GM23338 (cell line): Measurements from ENCODE around the gene SLC66A2. TPM values are rescaled to one million over a fixed set of nuclear protein-coding genes. Genes with fewer than 3 reads are reported as not detected.
"Not testable (repeated sequence)": the region's sequence is repeated elsewhere in the genome, so short reads cannot be mapped to it uniquely, and the experiment has no call there.

Source experiments
- ATAC-seq: fragments of 200-7000 bp; cut with Tn5 transposase; 3 replicates; pipeline ENCODE4 v1.9.1; 2020
- DNase-seq: peaks from one replicate; pipeline ENCODE4 v3.0.0-alpha.2; 2015; ENCODE audit warnings: low spot score
- H2AFZ ChIP-seq: fragments of 200-600 bp; sonication (generic); 2 replicates; pipeline ENCODE4 v1.8.0; 2016; ENCODE audit warnings: antibody characterized with exemption, mild to moderate bottlenecking, moderate library complexity
- H3F3A ChIP-seq: fragments of 200-600 bp; sonication (generic); replicated peaks from 2 replicates; pipeline ENCODE4 v1.8.0; 2017; ENCODE audit warnings: antibody characterized with exemption, mixed run types, low read depth
- H3K27ac ChIP-seq: fragments of 200-600 bp; sonication (generic); 2 replicates; pipeline ENCODE4 v1.6.1; 2016; ENCODE audit warnings: low read depth
- H3K27me3 ChIP-seq: fragments of 200-600 bp; sonication (generic); 2 replicates; pipeline ENCODE4 v1.8.0; 2016; ENCODE audit warnings: mild to moderate bottlenecking, mixed run types, moderate library complexity; ENCODE audit not compliant: insufficient read depth
- H3K36me3 ChIP-seq: fragments of 200-600 bp; sonication (generic); 2 replicates; pipeline ENCODE4 v1.8.0; 2016; ENCODE audit warnings: mild to moderate bottlenecking; ENCODE audit not compliant: insufficient read depth
- H3K4me1 ChIP-seq: fragments of 200-600 bp; sonication (generic); 2 replicates; pipeline ENCODE4 v1.8.0; 2016; ENCODE audit warnings: mild to moderate bottlenecking, moderate library complexity; ENCODE audit not compliant: insufficient read depth
- H3K4me2 ChIP-seq: fragments of 200-600 bp; sonication (generic); 2 replicates; pipeline ENCODE4 v1.7.1; 2017; ENCODE audit warnings: mixed run types
- H3K4me3 ChIP-seq: fragments of 200-600 bp; sonication (generic); 2 replicates; pipeline ENCODE4 v1.6.1; 2016; ENCODE audit warnings: mixed run types
- H3K79me2 ChIP-seq: fragments of 200-600 bp; sonication (generic); replicated peaks from 2 replicates; pipeline ENCODE4 v1.8.0; 2017; ENCODE audit warnings: mild to moderate bottlenecking; ENCODE audit not compliant: insufficient read depth
- H3K9me2 ChIP-seq: fragments of 200-600 bp; sonication (generic); 2 replicates; pipeline ENCODE4 v1.8.0; 2017; ENCODE audit not compliant: insufficient read depth
- H4K20me1 ChIP-seq: fragments of 200-600 bp; sonication (generic); replicated peaks from 2 replicates; pipeline ENCODE4 v1.8.0; 2017; ENCODE audit warnings: mild to moderate bottlenecking; ENCODE audit not compliant: insufficient read depth
- H3K27ac Mint-ChIP-seq: 2 replicates; pipeline ENCODE4 v1.8.0; 2020; ENCODE audit warnings: inconsistent platforms, mild to moderate bottlenecking, moderate library complexity, mixed read lengths
- H3K27me3 Mint-ChIP-seq: 3 replicates; pipeline ENCODE4 v1.8.0; 2022; ENCODE audit warnings: low read depth, mild to moderate bottlenecking, moderate library complexity, mixed read lengths, inconsistent platforms; ENCODE audit not compliant: insufficient read depth, poor library complexity
- H3K36me3 Mint-ChIP-seq: 3 replicates; pipeline ENCODE4 v1.8.0; 2021; ENCODE audit warnings: low read depth, mild to moderate bottlenecking, inconsistent platforms, moderate library complexity, mixed read lengths
- H3K4me1 Mint-ChIP-seq: 3 replicates; pipeline ENCODE4 v1.8.0; 2020; ENCODE audit warnings: mild to moderate bottlenecking, inconsistent platforms, mixed read lengths
- H3K4me3 Mint-ChIP-seq: 3 replicates; pipeline ENCODE4 v1.8.0; 2021; ENCODE audit warnings: moderate library complexity, mild to moderate bottlenecking, inconsistent platforms, mixed read lengths
- H3K9me3 Mint-ChIP-seq: 3 replicates; pipeline ENCODE4 v1.8.0; 2020; ENCODE audit warnings: moderate library complexity, mild to moderate bottlenecking, inconsistent platforms, mixed read lengths
- CREB1 ChIP-seq: fragments of 250-450 bp; sonication (Bioruptor Pico); IDR thresholded peaks from 2 replicates; pipeline ENCODE4 v1.5.0; 2020; ENCODE audit warnings: low read depth, mild to moderate bottlenecking, moderate library complexity
- EZH2 ChIP-seq: fragments of 200-600 bp; sonication (generic); IDR thresholded peaks from one replicate; pipeline ENCODE4 v1.8.0; 2017; ENCODE audit warnings: antibody characterized with exemption, mild to moderate bottlenecking, low read depth; ENCODE audit not compliant: unreplicated experiment
- EZH2phosphoT487 ChIP-seq: fragments of 200-600 bp; sonication (generic); IDR thresholded peaks from one replicate; pipeline ENCODE4 v1.8.1; 2018; ENCODE audit warnings: antibody characterized with exemption; ENCODE audit not compliant: unreplicated experiment
- JUNB ChIP-seq: IDR thresholded peaks from one replicate; pipeline ENCODE4 v1.6.1; 2016; ENCODE audit warnings: antibody characterized with exemption; ENCODE audit not compliant: unreplicated experiment
- POLR2AphosphoS5 ChIP-seq: IDR thresholded peaks from 2 replicates; pipeline ENCODE4 v1.6.1; 2016; ENCODE audit warnings: antibody characterized with exemption, low read depth
- STAT1 ChIP-seq: IDR thresholded peaks from one replicate; pipeline ENCODE4 v1.6.1; 2016; ENCODE audit warnings: antibody characterized with exemption; ENCODE audit not compliant: unreplicated experiment
- ZNF114 ChIP-seq: fragments of 250-450 bp; sonication (Bioruptor Pico); IDR thresholded peaks from 2 replicates; pipeline ENCODE4 v1.5.0; 2020; ENCODE audit warnings: mild to moderate bottlenecking, moderate library complexity
- ZNF331 ChIP-seq: fragments of 250-450 bp; sonication (Bioruptor Pico); IDR thresholded peaks from 2 replicates; pipeline ENCODE4 v1.5.0; 2020; ENCODE audit warnings: low read depth, mild to moderate bottlenecking, moderate library complexity
- polyA plus RNA-seq: library from polyadenylated mRNA; unstranded; fragments of >200 nt; fragmentation: Nextera tagmentation; extraction: Ambion mirVana; gene quantifications from 2 replicates; pipeline ENCODE4 v1.2.1, GENCODE V29; 2016
- total RNA-seq: library from RNA; depleted of rRNA; stranded (reverse); fragments of >200 nt; shearing (Covaris generic); gene quantifications from 2 replicates; pipeline ENCODE4 v1.2.3, GENCODE V29; 2014
- TF ChIP-seq, protein P1 (sequence below), 2 experiments: fragments of 200-600 bp in 1 of 2; sonication (generic) in 1 of 2; conservative IDR thresholded peaks; 2 replicates each; pipeline versions ENCODE4 v1.5.1 to v1.6.1; 2016 to 2017; ENCODE audit warnings: antibody characterized with exemption in 2 of 2, low read depth in 2 of 2, mild to moderate bottlenecking in 2 of 2, moderate library complexity in 1 of 2
- TF ChIP-seq, protein P2 (sequence below): IDR thresholded peaks from one replicate; pipeline ENCODE4 v1.6.1; 2018; ENCODE audit warnings: antibody characterized with exemption; ENCODE audit not compliant: unreplicated experiment
- TF ChIP-seq, protein P3 (sequence below): IDR thresholded peaks from 2 replicates; pipeline ENCODE4 v1.6.1; 2016; ENCODE audit warnings: antibody characterized with exemption

SLC66A2 gene
- total and polyA plus RNA-seq, 2 experiments from 2014 or later = 4.0 to 18.1 TPM

DNA sequence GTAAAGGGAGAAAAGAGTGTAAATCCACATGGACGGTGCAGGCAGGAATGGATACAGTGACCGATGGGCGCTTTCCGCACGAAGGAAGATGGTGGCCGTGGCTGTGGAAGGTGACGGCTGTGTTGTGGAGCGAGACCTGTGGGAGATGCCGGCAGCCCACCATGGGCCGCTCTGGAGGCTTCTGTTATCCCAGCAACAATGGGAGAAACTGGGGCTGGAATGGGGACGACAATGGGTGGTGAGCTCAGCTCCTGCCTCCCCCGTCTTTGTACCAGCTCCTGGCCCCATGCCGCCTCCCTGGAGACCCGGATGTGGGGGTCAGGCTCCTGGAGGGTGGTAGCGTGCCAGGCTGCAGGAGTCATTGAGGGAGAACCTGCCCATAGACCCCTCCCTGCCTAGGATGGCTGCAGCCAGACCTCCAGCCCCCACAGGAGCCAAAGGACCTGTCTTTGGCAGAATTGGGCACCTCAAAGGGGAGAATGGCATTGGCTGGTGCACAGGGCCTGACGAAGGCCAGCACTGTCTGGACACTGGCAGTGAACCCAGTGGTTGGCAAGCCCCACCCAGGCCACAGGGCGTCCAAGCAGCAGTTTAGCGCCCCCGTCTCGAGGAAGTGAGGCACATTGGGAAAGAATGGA is 72.6 kb downstream of the SLC66A2 start:
- Histone ChIP-seq H4K20me1 (no peaks in the 10 kb centered on the region), H3K79me2 (no peaks in the 10 kb centered on the region), H2AFZ (no peak overlapping the region), H3K4me1 (no peaks in the 10 kb centered on the region), H3K27ac (no peak overlapping the region), H3K4me2 (no peak overlapping the region), H3K27me3 (no peaks in the 10 kb centered on the region), H3K4me3 (no peak overlapping the region), H3K9me2 (no peaks in the 10 kb centered on the region), H3K36me3 (no peaks in the 10 kb centered on the region), H3F3A (no peaks in the 10 kb centered on the region)
- H3K9me3 Mint-ChIP-seq = peaks cover 2% of the 10 kb centered on the region; the same call in 1 of the 3 replicates
- no peak for DNase-seq
- peaks cover 5% of the 10 kb centered on the region for H3K27me3 Mint-ChIP-seq
- no peak for ATAC-seq
- TF ChIP-seq JUNB = no peak
- no peak overlapping the region for H3K4me3 Mint-ChIP-seq
- H3K36me3 Mint-ChIP-seq = no peaks in the 10 kb centered on the region
- no peak overlapping the region for H3K27ac Mint-ChIP-seq
- no peaks in the 10 kb centered on the region; the same call in 2 of the 3 replicates for H3K4me1 Mint-ChIP-seq

DNA sequence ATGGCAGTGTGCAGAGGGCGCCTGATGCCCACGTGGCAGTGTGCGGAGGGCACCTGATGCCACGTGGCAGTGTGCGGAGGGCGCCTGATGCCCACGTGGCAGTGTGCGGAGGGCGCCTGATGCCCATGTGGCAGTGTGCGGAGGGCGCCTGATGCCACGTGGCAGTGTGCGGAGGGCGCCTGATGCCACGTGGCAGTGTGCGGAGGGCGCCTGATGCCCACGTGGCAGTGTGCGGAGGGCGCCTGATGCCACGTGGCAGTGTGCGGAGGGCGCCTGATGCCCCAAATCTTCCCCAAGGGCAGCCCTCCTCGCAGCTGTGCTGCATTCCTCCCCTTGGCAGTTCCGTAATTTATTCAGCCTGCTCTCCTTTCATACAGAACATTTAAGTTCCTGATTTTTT is 73.2 kb downstream of the SLC66A2 start:
- H3K27ac Mint-ChIP-seq, H3K27ac ChIP-seq, H3K36me3 ChIP-seq, H3K4me3 ChIP-seq, H3K4me3 Mint-ChIP-seq, ATAC-seq, H3F3A ChIP-seq, H3K4me1 Mint-ChIP-seq, H3K27me3 ChIP-seq, H3K36me3 Mint-ChIP-seq, H3K4me1 ChIP-seq, H2AFZ ChIP-seq, H3K27me3 Mint-ChIP-seq, H3K4me2 ChIP-seq, H3K9me2 ChIP-seq, H3K9me3 Mint-ChIP-seq, DNase-seq, H3K79me2 ChIP-seq, H4K20me1 ChIP-seq: not testable (repeated sequence)

DNA sequence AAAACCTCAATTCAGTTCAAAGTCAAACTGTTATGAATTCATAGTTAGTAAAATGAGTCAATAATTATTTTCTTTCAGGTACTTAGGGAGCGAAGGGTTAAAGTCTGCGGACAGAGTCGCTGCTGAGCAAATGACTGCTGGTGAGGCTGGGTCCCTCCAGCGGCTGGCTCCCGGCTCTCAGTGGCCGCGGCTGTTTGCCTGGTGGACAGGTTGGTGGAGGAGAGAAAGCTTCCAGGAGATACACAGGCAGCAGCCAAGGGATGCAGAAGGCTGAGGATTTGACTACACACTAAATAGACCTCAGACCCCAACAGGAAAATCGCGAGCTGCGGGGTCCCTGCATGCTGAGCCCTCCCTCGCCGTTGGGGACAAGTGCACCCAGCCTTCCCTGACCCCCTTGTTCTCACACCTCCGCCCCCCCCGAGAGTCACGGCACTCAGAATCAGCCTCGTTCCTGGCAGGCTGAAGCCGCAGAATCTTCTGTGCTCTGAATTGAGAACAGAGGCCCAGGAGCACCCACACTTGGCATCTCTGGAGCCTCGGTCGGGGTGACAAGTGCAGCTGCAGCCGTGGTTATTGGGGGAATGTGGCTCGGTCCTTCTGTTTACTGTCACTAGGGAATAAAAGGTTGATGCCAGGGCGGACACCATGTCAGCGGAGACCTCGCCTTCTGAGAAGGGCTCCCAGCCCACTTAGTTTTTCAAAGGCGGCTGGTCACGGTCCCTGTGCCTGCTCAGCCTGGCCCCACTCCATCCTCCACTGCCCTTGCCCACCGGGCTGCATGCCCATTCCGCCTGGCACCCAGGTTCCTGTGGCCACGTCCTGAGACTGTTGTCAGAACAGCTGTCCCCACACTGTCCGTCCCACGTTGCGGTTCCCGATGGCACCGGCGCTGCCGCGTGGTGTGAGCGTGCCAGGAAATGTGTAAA is 74.0 kb downstream of the SLC66A2 start:
- Mint-ChIP-seq H3K36me3 (no peaks in the 10 kb centered on the region), H3K9me3 (no peaks in the 10 kb centered on the region), H3K4me3 (no peak overlapping the region), H3K4me1 (peaks cover 2% of the 10 kb centered on the region), H3K27ac (no peak overlapping the region), H3K27me3 (peaks cover 10% of the 10 kb centered on the region)
- Histone ChIP-seq H3K36me3 (no peaks in the 10 kb centered on the region), H3K4me2 (no peak overlapping the region), H2AFZ (no peak overlapping the region), H3F3A (no peaks in the 10 kb centered on the region), H4K20me1 (no peaks in the 10 kb centered on the region), H3K4me3 (no peak overlapping the region), H3K27ac (no peak overlapping the region), H3K27me3 (no peaks in the 10 kb centered on the region), H3K79me2 (no peaks in the 10 kb centered on the region), H3K9me2 (no peaks in the 10 kb centered on the region), H3K4me1 (no peaks in the 10 kb centered on the region)
- ATAC-seq = peak; percentile 54
- DNase-seq = no peak
- no peak for TF ChIP-seq JUNB
- no peak for TF ChIP-seq POLR2AphosphoS5
- no peak for TF ChIP-seq CREB1 (CRISPR knock-in tag)
- TF ChIP-seq, protein P1, sequence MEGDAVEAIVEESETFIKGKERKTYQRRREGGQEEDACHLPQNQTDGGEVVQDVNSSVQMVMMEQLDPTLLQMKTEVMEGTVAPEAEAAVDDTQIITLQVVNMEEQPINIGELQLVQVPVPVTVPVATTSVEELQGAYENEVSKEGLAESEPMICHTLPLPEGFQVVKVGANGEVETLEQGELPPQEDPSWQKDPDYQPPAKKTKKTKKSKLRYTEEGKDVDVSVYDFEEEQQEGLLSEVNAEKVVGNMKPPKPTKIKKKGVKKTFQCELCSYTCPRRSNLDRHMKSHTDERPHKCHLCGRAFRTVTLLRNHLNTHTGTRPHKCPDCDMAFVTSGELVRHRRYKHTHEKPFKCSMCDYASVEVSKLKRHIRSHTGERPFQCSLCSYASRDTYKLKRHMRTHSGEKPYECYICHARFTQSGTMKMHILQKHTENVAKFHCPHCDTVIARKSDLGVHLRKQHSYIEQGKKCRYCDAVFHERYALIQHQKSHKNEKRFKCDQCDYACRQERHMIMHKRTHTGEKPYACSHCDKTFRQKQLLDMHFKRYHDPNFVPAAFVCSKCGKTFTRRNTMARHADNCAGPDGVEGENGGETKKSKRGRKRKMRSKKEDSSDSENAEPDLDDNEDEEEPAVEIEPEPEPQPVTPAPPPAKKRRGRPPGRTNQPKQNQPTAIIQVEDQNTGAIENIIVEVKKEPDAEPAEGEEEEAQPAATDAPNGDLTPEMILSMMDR (conservative IDR thresholded peaks at IDR 0.05; ENCODE audit: low read depth in 2 of 2) = no peak
- TF ChIP-seq EZH2 = no peak
- no peak for TF ChIP-seq EZH2phosphoT487
- no peak for TF ChIP-seq ZNF114 (CRISPR knock-in tag)
- TF ChIP-seq, protein P2, sequence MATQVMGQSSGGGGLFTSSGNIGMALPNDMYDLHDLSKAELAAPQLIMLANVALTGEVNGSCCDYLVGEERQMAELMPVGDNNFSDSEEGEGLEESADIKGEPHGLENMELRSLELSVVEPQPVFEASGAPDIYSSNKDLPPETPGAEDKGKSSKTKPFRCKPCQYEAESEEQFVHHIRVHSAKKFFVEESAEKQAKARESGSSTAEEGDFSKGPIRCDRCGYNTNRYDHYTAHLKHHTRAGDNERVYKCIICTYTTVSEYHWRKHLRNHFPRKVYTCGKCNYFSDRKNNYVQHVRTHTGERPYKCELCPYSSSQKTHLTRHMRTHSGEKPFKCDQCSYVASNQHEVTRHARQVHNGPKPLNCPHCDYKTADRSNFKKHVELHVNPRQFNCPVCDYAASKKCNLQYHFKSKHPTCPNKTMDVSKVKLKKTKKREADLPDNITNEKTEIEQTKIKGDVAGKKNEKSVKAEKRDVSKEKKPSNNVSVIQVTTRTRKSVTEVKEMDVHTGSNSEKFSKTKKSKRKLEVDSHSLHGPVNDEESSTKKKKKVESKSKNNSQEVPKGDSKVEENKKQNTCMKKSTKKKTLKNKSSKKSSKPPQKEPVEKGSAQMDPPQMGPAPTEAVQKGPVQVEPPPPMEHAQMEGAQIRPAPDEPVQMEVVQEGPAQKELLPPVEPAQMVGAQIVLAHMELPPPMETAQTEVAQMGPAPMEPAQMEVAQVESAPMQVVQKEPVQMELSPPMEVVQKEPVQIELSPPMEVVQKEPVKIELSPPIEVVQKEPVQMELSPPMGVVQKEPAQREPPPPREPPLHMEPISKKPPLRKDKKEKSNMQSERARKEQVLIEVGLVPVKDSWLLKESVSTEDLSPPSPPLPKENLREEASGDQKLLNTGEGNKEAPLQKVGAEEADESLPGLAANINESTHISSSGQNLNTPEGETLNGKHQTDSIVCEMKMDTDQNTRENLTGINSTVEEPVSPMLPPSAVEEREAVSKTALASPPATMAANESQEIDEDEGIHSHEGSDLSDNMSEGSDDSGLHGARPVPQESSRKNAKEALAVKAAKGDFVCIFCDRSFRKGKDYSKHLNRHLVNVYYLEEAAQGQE = no peak
- no peak for TF ChIP-seq ZNF331 (CRISPR knock-in tag)
- TF ChIP-seq, protein P3, sequence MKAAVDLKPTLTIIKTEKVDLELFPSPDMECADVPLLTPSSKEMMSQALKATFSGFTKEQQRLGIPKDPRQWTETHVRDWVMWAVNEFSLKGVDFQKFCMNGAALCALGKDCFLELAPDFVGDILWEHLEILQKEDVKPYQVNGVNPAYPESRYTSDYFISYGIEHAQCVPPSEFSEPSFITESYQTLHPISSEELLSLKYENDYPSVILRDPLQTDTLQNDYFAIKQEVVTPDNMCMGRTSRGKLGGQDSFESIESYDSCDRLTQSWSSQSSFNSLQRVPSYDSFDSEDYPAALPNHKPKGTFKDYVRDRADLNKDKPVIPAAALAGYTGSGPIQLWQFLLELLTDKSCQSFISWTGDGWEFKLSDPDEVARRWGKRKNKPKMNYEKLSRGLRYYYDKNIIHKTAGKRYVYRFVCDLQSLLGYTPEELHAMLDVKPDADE = no peak
- TF ChIP-seq STAT1 = no peak
